ENCODE results near the gene ITGB1.

ITGB1 gene

GRCh38 chr10:32954080-32954479, 4.0 kb downstream of the ITGB1 start:
- no peak for DNase-seq

DNA sequence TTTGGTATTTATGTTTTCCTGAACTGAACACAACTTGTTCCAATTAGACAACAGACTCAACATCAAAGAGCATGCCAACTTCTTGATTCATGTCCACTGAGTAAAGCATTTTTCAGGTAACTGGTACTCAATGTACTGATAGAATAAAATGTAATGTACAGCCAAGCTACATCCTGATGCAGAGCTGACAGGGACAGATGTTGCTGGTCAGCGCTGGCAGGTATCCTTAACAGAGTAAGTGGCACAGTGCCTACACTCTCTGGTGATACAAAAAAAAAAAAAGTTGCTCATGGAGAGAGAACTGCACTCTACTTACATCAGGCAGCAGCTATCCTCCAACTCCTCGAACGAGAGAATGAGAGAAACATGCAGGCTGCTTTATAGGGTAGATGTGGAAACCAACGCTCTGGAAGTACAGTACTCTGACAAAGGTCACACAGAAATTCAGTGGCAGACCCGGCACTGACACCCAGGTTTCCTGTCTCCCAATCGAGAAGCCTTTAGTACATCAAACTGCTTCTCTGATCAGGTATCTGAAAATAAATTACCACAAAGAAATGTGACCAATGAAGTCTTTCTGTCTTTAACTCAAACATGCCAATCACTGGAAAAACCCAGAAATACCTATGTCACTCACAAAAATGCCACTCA, 4.6 kb downstream of the ITGB1 start:
- no peak for DNase-seq

DNA sequence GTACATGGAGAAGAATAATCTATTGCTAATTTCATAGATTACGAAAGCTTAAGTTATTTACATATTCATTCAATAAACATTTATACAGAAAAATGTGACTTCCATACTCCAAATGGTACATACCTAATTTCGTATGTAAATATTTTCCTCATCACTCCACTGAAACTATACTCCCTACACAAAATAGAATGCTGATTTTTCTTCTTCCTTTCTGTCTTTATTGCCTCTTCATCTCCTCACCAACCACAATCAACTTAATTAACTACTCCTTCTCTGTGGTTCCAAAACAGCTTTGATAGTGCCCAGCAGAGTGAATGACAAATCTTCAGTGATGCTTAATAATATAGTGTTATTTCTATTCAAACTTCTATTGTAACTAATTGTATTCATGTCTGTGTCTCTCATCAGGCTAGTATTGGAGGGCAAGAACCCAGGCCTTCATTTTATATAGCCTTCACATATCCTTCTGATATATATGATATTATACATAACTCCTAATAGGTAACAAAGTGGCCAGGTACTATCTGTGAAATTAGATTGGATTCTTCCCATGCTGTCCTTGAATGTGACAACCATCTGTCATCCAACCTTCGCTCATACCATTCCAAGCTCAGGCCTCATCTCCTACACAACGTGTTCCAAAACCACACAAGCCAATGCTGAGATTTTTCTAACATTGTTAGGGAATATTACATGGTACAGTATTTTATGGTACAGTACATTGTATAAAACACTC, 5.3 kb downstream of the ITGB1 start:
- no peak for DNase-seq

DNA sequence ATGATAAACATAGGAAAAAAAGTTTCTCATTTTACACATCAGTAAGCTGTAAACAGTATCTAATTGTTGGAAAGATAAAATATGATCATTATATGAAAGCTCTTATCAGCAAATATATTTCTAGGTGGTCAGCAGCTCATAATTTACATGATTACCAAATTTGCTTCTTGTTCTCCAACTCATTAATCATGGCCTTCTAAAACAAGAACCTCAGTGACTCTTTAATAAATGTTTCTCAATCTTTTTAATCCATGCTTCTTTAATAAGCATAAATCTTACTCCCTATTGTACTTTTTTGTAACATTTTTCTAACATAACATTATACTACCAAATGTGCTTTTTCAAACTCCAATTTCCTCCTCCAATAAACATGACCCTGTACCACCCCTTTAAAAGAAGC, 5.9 kb downstream of the ITGB1 start:
- DNase-seq, result no peak

DNA sequence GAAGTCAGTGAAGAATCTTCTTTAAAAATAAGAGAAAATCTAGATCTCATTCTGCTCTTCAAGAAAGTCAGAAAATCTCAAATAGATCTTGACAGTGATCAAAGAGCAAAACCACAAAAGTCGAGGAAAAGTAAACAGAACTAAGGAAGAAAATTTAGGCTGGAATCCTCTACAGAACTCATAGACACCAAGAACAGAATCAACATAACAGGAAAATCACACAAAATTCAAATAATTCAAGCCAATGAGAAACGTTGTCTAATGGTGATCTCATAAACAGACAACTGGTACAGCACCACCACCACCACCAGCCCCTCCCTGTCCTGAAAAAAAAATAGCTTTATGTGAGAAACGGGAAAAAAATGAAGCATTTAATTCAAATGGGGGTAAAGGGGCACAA, 6.9 kb downstream of the ITGB1 start:
- DNase-seq, result no peak

DNA sequence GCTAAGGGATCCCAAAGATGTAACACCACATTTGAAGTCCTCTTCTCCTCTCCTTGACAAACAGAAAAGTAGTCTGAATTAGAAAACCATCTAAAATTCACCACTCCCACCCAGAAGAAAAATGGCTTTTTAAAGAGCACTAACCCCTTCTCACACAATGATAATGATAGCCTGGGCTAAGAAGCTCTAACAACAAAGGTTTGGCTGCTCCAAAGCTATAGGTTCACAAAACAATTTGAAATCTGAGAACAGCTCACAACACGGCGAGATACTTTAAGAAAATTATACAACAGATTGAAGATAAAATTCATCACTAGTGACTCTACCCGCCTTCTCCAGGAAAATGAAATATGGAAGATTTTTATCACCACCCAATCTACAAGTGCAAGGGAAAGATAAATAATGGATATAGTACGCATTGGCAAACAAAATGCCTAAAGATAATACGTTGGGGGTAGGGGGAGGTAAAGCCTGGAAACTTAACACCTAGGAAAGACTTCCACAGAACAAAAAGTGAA, 7.4 kb downstream of the ITGB1 start:
- DNase-seq, result no peak

GRCh38 chr10:32949221-32949678, 8.8 kb downstream of the ITGB1 start:
- DNase-seq, result no peak

- no peak for DNase-seq
These were observed 9.6 kb downstream of the ITGB1 start for GRCh38 chr10:32948451-32948850.

GRCh38 chr10:32947586-32947985, 10.4 kb downstream of the ITGB1 start:
- no peak for DNase-seq

- DNase-seq, result no peak
These were observed 11.9 kb downstream of the ITGB1 start for GRCh38 chr10:32946108-32946507.

DNA sequence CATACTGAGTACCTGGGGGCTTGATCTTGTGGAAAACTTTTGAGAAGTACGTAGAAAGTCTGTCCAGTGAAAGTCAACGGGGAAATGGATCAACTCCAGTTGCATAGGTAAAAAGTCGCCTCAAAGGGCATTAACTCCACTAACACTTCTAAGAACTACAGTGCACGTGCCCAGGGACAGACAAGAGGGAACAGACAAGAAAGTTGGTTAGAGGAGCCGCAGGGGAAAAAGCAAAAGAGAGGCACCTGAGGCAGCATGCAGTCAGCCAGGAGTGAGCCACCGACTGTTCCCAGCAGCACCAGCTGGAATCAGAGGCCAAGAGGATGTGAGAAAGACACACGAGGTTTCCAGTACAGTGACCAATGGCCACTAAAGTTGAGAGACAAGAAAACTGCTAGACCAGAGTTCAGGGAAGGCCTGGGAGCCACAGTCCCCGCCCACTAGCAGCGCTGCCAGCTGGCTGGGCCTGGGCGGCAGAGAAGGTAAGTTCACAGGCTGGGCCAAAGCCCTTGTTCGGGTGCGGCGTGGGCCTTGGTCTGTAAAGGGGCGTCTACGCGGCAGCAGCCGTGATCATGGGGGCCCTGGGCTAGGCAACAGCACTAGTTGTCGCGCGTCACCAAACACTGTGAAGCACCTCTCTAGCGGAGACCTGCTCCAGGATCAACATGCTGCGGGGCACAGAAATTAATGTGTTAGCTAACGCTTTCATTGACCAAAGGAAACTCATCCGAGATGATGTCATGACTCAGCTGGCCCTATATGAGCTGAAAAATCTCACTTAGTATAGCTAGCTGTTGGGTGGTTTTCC, 14.0 kb downstream of the ITGB1 start:
- peak; percentile 34 for DNase-seq

GRCh38 chr10:32943395-32943794, 14.6 kb downstream of the ITGB1 start:
- peak; percentile 44 for DNase-seq

DNA sequence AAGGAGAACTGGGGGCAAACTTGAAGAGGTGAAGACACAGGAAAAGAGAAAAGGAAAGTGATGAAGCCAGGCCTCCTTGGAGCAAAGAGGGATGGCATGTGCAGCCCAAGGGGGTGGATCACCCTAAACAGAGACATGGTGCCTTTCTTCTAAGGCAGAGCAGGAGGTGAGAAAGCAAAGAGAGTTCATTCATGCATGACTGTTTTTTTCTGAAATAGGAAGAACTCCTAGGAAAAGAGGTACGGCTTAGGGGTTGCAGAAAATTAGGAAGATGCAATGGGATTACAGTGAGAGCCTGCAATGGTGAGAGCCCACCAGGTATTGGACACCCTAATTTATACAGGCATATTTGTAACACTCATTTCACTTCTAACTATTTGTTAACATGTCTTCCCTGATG, 15.9 kb downstream of the ITGB1 start:
- DNase-seq, result no peak

DNA sequence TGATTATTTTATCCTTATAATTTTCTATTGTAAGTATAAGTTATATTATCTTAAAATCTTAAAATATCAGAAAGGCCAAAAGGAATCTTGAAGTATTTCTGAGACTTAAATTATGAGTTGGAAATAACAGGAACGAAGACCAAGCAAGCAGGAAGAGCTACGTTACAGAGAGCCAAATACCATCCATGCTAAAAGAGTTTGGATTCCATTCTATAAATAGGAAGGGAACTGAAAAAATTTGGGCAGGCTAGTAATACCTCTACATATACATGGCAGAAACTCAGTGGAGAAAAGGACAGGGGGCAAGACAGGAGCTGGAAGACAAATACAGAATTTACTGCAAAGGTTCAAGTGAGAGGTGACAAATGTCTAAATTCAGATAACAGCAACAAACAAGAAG, 16.7 kb downstream of the ITGB1 start:
- DNase-seq, result peak; percentile 34

DNA sequence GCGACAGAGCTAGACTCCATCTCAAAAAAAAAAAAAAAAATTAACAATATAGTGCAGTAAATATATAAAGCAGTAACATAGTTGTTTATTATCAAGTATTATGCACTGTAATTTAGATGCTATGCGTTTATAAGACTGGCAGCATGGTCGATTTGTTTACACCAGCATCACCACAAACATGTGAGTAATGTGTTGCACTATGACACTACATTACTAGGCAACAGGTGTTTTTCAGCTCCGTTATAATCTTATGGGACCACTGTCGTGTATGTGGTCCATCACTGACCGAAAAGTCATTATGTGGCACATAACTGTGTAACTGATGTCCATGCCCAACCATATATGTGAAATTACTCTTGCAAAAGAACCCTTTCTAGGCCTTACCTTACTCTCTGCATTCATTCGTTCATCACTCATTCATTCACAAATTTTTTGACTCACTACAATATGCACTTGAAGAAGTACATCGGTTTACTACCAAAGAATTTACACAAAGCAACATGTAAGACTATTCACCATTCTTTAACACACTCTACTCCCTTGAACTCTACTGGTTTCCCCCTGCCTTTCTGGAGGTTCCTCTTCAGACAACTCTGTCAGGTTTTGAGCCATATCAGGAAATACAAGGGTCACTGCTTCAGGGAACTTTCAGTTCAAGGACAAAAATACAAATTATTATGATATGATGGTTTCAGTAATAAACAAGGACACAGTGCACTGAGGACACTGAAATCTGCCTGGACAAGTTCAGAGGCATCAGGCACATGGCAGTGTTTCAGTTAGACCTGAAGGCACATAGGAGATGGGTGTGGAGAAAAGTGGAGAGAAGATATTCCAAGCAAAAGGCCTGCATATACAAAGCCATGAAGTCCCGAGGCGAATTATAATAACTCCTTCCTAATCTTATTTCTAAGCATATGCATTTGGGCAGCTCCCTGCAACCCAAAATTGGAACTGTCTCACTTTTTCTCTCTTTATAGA, 17.4 kb downstream of the ITGB1 start:
- peak; percentile 20 for DNase-seq

DNA sequence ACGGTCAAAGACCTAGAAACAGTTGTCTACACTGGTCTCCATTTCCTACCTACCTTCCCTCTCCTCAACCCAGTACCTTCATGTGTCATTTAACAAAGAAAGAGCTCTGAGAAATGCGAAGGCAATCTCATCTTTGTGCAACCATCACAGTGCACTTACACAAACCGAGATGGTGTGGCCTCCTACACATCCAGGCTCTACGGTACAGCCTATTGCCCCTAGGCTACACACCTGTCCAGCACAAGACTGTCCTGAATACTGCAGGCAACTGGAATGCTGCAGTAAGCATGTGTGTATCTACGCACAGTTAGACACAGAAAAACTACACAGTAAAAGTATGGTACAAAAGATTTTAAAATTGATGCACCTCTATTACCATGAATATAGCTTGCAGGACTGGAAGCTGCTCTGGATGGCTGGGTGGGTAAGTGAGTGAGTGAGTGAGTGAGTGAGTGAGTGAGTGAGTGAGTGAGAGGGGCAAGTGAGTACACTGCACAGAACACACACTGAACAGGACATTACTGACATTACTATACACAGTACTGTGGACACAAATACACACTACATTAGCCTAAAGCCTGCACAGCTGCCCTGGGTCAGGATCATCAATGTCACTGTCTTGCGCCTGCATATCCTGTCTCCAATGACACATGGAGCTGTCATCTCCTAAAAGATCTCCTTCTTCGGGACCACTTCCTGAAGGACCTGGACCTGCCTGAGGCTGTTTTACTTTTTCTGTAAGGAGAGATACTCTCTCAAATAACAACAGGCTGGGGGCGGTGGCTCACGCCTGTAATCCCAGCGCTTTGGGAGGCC, 18.5 kb downstream of the ITGB1 start:
- DNase-seq, result no peak

- DNase-seq, result no peak
These were observed 19.4 kb downstream of the ITGB1 start for GRCh38 chr10:32938554-32939061.

DNA sequence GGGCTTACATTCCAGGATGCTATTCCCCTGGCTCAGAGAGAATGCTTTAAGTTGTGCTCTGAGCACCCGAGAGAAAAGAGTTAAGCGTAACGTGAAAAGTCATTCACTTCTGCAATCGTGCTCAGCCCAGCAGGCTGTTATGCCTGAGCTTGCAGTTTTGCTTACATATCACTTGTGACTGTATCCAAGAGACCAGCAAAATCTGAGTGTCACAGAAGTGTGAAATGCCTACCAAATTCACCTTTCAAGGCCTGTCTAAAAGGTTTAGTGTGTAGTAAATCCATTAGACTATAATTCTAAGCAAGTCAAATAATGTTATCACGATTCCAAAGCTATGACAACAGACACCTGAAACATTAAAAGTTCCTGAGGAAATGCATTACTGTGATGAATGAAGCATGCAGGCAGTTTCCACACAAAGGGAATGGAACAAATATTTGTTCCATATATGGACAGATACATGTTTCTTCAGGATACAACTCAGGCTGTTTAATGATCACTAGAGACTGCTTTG, 20.1 kb downstream of the ITGB1 start:
- no peak for DNase-seq

- DNase-seq, result no peak
These were observed 25.8 kb downstream of the ITGB1 start for GRCh38 chr10:32932225-32932729.

DNA sequence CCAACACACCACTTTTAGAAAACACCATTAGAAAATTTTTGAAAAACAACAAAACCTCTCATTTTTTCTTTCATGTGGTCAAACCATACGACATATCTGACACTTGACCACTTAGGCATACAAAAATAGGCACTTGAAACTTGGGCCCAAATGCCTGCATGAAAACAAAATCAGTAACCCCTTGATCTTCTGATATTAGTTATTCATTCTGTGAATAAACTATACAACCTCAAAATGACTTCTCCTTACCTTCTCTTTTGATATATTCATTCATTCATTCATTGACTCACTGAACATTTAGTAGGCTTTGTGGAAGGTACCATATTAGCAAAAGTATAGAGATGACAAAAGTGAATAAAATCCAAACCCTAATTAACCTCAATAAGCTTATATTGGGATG, 26.4 kb downstream of the ITGB1 start:
- no peak for DNase-seq

DNA sequence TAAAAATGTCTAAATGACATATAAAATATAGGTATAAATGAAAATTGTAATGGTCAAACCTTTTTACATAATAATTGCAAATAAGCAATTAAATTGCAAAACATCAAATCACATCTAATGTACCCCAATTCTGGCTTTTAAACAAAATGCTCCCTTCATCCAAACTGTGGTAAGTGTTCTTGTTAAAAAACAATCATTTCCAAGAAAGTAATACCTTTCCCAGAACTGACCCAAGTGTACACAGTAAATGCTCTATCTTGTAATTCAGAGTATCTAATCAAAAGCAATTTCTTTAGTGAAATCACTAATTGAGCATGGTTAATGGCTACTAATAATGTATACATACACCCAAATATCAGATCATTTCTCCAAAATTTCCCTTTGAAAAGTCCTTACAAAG, 28.0 kb downstream of the ITGB1 start:
- DNase-seq, result no peak
